GM18505 (cell line): ENCODE measurements around the gene TNFRSF21.
A peak's percentile ranks its signal among the peaks of the same experiment; 100 is the strongest.

ENCODE experiments used
- ATAC-seq: cut with Tn5 transposase; IDR thresholded peaks from one replicate; pipeline ENCODE4 v1.9.1; 2021; ENCODE audit not compliant: unreplicated experiment
- POLR2A ChIP-seq: IDR thresholded peaks from 4 replicates; pipeline ENCODE4 v1.6.1; 2011; ENCODE audit warnings: borderline replicate concordance; ENCODE audit not compliant: insufficient read depth, insufficient read length; ENCODE audit errors: extremely low read depth

TNFRSF21 gene

DNA sequence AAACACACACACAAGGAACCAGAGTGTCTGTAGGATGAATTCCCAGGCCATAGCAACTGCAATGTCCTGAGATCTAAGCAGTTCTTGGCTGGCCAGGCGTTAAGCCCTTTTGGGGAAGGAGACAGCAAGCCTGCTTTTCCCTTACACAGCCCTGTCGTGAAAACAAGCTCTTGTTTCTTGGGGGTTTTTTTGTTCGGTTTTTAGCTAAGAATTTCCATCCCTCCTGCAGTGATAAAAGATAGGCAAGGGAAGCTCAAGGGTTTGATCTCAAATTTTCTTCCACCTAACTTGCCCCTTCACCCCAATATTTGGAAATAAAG, 1.5 kb downstream of the TNFRSF21 start:
- ATAC-seq = no peak

DNA sequence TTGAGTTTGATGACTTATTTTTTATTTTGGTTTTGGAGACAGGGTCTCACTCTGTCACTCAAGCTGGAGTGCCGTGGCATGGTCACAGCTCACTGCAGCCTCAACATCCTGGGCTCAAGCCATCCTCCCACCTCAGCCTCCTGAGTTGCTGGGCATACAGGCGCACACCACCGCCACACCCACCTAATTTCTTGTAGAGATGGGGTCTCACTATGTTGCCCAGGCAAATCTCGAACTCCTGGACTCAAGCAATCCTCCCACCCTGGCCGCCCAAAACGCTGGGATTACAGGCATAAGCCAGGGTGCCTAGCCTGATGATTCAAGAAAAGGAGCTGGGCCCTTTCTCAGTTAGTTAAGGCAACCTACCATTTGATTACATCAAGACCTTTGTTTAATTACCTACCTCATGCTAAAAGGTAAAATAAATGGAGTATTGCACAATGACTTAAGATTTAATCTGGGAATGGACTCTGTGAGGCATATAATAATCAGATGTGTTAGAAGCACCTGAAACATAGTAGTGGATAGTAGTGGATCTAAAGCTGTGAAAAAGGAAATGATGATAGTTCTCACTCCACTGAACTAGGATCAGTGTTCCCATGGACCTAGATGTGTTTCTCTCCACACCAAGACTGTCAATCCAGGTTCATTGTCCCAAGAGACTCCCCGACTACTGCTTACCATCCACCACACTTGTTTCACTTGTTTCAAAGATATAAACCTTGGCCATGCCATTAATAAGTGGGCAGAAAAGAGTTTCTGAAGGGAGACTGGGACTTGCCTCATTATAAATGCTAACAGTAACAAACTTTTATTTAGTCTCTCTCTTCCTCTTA, 2.1 kb downstream of the TNFRSF21 start:
- TF ChIP-seq POLR2A = no peak
- ATAC-seq = no peak

More for the DNA sequence above, 1.5 kb downstream of the TNFRSF21 start:
- no peak for TF ChIP-seq POLR2A

DNA sequence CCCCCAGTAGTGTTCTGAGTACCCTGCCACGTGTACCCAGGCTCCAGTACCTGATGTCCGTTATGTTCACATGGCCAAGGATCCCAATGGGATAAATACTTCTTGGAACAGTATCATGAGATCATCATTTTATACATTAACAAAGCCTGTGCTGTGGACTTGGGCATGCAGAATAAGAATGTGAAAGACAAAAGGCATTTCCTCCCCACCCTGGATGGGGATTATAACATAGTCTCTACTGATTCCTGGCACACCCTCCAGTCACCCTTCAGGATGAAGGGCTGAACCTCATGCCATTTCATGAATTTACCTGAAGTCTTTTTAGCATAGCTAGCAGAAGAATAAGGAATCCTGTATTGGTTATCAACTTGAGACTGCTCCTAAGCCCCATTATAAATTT, 2.8 kb downstream of the TNFRSF21 start:
- TF ChIP-seq POLR2A = no peak
- no peak for ATAC-seq

DNA sequence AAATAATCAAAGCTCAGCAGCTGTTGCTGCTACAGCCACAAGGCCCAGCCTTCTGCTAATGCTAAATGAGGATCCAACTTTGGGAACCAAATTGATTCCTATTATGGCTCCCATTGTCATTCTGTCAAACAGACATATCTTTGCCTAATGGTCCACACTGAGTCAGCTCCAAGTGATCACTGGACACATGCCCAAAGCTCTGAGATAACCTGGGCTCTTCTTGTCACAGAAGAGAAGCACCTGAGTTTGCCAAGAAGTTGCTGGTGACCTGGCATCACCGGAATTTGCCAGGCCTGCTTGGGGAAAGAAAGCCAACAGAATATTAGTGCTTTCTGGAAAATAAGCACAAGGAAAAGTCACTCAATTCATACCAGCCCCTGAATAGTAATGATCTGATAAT, 5.8 kb downstream of the TNFRSF21 start:
- ATAC-seq = no peak
- no peak for TF ChIP-seq POLR2A

DNA sequence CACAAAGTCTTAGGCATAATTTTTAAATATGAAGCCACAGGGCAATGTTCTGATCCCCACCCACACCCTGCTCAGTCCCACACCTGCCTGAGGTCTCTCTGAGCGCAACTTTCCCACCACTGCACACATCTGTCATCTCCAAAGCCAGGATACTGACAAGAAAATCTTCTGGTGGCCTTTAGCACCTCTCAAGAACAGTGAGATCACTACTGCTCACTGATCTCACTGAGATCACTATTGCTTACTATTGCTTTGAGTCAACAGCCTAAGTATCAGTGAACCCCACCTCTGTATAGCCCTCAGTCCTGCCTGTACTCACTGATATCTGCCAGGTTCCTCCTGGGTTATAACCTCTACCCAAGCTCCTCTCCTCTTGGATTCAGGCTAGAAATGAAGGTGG, 6.4 kb downstream of the TNFRSF21 start:
- TF ChIP-seq POLR2A = no peak
- ATAC-seq = peak; percentile 72

DNA sequence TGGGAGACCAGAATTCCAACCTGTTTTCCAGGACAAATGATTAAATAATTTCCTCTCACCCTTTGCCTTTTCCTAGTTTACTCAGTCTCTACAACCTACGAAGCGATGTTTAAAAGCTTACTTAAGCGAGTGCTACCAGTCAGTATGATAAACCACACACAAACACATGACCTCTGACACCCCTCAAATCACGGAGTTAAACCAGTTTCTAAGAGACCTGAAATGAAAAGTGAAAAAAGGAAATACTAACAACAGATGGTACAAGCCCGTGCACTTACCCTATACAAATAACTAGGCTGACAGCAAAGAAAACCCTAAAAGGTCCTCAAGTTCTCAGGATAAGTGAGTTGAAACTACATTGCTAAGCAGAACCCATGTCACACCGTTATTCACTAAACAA, 7.7 kb downstream of the TNFRSF21 start:
- peak; percentile 63 for ATAC-seq
- no peak for TF ChIP-seq POLR2A

DNA sequence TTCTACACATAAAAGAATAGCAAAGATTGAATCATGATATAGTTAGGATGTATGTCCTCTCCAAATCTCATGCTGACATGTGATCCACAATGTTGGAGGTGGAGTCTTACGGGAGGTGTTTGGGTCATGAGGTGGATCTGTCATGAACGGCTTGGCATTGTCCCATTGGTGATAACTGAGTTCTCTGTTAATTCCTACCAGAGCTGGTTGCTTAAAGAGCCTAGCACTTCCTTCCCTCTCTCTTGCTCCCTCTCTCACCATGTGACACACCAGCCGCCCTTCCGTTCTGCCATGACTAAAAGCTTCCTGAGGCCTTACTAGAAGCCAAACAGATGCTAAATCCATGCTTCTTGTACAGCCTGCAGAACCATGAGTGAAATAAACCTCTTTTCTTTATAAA, 8.3 kb downstream of the TNFRSF21 start:
- TF ChIP-seq POLR2A = no peak
- ATAC-seq = no peak

DNA sequence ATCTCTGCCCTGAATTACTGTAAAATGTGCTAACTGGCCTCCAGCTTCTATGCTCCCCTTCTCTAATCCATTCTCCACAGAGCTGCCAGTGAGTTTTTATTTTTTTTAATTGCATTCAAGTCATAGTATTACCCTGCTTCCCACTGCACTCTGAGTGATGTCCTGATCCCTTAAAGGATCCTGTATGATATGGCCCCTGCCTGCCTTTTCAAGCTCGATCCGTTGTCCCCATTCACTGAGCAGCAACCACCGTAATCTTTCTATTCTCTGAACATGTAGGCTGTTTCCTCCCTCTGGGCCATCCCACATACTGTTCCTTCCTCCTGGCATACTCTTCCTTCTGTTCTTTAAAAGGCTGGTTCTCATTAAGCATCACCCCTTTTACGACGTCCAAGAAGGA, 9.3 kb downstream of the TNFRSF21 start:
- ATAC-seq = no peak
- no peak for TF ChIP-seq POLR2A

DNA sequence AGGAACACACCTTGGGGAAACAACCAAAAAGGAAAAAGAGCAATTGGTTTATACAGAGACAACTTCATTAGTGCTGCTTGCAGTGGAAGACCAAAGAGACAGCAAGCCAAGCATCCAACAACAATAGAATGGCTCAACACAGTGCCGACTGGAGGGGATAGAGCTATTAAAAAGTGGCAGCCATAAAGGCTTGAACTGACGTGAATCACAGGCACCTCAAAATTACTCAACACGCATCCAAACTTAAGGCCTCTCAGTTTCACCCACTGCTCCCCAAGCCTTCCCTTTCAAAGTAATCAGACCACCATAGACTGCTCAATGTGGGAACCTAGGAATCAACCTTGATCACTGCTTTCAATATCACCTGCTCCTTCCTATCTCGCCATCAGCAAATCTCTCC, 9.7 kb downstream of the TNFRSF21 start:
- no peak for TF ChIP-seq POLR2A
- no peak for ATAC-seq

DNA sequence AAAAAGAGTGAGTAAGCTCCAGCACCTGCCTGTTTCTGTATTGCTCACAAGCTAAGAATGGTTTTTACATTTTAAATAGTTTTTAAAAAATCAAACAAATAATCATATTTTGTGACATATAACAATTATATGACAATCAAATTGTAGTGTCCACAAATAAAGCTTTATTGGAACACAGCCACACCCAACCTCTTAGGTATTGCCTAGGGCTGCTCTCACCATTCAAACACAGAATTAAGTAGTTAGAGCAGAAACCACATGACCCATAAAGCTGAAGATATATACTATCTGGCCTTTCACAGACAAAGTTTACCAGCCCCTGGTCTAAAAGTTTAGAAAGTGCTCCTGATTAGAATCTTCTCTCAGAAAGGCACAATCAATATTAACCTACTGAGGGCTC, 11.2 kb downstream of the TNFRSF21 start:
- TF ChIP-seq POLR2A = no peak
- ATAC-seq = no peak

DNA sequence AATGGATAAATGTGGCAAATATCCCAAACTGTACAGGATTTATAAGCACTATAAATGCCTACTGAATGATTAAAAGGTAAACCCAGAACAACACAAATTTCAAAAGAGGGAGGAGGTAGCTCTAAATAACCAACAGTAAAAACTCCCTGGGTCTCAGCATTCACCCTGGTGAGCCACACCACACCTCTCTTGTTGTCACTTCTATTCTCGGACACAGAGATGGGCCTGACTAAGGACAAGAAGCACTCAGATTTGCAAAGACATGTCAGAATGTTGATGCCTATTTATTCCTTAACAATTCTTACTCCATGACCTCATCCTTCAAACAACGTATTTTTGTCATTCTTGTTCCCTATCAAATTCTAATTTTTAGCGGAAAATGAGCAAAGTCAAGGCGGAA, 14.7 kb downstream of the TNFRSF21 start:
- no peak for TF ChIP-seq POLR2A
- ATAC-seq = no peak

DNA sequence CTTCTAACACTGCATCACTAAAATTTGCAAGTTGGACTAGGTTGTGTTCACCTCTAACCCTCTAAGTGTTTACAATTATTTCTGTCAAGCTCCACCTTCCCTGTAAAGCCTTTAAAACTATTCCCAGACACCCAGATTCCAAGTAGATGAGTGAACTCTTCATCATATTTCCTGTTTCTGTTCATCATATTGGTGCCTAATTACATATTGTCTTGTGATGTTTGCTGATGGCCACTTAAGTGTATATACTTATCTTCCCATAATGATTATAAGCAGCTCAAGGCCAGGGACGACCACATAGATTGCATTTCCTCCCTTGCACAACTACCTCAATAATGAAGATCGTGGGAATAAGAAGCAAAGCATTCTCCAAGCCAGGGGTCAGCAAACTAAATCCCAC, 16.8 kb downstream of the TNFRSF21 start:
- ATAC-seq = no peak
- TF ChIP-seq POLR2A = no peak

DNA sequence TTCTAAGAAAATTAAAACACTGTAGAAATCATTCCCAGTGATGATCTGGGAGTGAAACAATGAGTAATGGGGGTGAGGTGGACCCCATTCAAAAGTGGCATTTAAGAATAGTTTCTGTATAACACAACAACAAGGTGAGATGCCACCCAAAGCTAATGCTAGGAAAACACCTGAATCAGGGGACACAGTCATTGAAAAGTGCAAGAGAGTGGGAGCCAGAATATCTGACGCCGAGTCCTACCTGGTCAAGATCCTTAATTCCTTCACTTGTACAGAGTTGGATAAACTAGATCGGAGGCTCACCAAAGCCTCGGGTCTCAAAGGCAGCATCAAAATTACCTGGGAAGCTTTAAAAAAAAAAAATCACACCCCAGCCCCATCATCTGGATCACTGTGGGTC, 17.7 kb downstream of the TNFRSF21 start:
- TF ChIP-seq POLR2A = no peak
- ATAC-seq = no peak

DNA sequence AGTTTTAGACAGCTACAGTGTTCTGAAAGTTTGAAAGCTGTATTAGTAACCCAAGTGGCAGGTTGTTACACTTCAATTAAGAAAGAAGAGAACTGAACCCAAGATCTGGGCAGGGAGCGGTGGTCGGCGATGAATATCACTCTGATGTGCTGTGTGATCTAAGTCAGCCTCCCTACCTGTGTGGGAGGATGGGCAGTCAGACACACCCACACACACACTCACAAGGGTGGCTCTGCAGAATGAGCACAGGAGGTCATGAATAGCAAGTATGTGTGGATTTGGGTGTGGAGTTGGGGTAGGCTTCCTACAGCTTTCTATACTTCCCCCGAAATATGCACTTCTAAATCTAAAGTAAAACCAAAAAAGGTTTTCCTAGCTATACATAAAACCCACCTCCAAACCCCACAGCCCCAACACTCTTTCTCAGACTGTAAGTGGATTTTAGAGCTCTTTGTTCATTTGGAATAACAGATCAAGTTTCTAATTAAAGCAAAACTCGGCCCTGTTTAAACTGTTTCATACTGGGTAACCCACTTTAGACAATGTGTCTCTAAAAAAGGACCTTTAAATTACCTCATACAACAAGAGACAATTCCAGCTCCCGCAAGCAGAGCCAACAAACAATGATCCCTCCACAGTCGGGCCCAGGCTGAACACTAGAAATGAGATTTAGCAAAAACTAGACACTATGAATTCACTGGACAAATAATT, 19.4 kb downstream of the TNFRSF21 start:
- no peak for TF ChIP-seq POLR2A

DNA sequence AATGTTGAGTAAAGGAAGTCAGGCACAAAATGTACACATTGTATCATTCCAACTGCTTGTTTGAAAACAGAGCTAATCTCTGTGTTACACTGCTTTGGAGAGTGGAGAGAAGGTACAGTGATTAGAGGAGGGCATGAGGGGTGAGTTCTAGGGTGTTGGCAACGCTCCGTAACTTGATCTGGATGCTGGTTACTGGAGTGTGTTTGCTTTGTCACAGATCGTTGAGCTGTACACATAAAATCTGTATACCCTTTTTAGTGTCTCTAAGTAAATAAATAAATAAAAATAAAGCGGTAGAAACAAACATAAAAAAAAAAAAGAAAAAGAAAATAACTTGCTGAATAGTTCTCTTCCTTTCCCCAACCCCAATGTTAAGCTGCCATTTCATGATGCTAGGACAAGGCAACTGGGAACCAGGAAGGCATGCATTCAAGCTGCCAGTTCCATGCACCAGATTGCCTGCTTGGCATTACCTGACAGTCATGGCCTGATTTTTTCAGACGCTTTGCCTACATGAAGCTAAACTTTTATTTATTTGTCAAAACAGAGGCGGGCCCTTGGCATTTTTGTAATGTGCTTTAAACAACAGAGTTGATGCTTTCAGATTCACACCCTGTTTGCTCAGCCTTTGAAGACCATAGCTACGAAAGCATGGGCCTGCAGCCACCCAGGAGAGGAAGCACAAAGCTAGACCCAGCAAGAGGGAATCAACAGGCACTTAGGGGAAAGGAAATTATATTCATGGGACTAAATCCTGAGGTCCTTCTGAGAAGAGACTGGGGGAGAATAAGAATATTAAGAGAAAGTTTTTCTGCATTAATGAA, 21.2 kb downstream of the TNFRSF21 start:
- no peak for TF ChIP-seq POLR2A
- ATAC-seq = no peak

More for the DNA sequence above, 19.4 kb downstream of the TNFRSF21 start:
- no peak for ATAC-seq
